Measurements from ENCODE around the gene CACNB4. TPM values are rescaled to one million over a fixed set of nuclear protein-coding genes. Genes with fewer than 3 reads are reported as not detected.

Gene CACNB4
- polyA plus RNA-seq, 1 of the 3 experiments (the other 2 are of a cell fraction) = 0.18 TPM

GRCh38 chr2:151837926-151838325 lies 260.9 kb downstream of the CACNB4 start:
- no peaks in the 10 kb centered on the region for H3K79me2 ChIP-seq (ENCODE audit: insufficient read depth)
- TF ChIP-seq PBX3 (IDR thresholded peaks at IDR 0.05) = no peak
- no peak for TF ChIP-seq POLR2AphosphoS5 (IDR thresholded peaks at IDR 0.05; ENCODE audit: low read depth, low read length)
- TF ChIP-seq EP300 (IDR thresholded peaks at IDR 0.05; ENCODE audit: borderline replicate concordance in 1 of 2, low read depth in 1 of 2, low read length in 1 of 2) = no peak
- TF ChIP-seq TCF12 (IDR thresholded peaks at IDR 0.05) = no peak
- no peak for TF ChIP-seq USF1 (IDR thresholded peaks at IDR 0.05; ENCODE audit: borderline replicate concordance, low read depth)
- TF ChIP-seq YY1 (IDR thresholded peaks at IDR 0.05; ENCODE audit: low read depth) = no peak
- no peak for TF ChIP-seq CTCF (IDR thresholded peaks at IDR 0.05)
- TF ChIP-seq FOXJ3 (CRISPR knock-in tag; IDR thresholded peaks at IDR 0.05) = no peak
- TF ChIP-seq IRF3 (IDR thresholded peaks at IDR 0.05; ENCODE audit: low read depth, low read length) = no peak
- TF ChIP-seq GATA2 (CRISPR knock-in tag; IDR thresholded peaks at IDR 0.05) = no peak
- no peak for TF ChIP-seq REST (IDR thresholded peaks at IDR 0.05; ENCODE audit: low read depth, low read length)
- TF ChIP-seq MAX (IDR thresholded peaks at IDR 0.05; ENCODE audit: low read depth) = no peak
- peaks cover 0 to 4% of the 10 kb centered on the region in 2 experiments; a peak in 1 of 4 replicates for H3K4me1 ChIP-seq (ENCODE audit: control insufficient read depth in 1 of 2, insufficient read depth in 2 of 2, low read depth in 1 of 2, low read length in 1 of 2)
- no peak overlapping the region for H3K27ac ChIP-seq (ENCODE audit: low read depth in 2 of 2, low read length in 1 of 2)
- H3K27me3 ChIP-seq (ENCODE audit: insufficient read depth) = no peaks in the 10 kb centered on the region
- H3K36me3 ChIP-seq (replicated peaks in 1 of 2; ENCODE audit: control insufficient read depth in 1 of 2, insufficient read depth in 2 of 2, low read length in 1 of 2) = no peaks in the 10 kb centered on the region
- no peaks in the 10 kb centered on the region for H3K9me2 ChIP-seq
- no peak overlapping the region for H2AFZ ChIP-seq (ENCODE audit: low read depth)
- H3K9ac ChIP-seq = no peak overlapping the region
- no peak overlapping the region for H3K4me3 ChIP-seq (ENCODE audit: low read depth in 2 of 2, low read length in 1 of 2)
- no peak for DNase-seq
- ChIA-PET CTCF (interaction anchor here (1.3 kb wide), 1 partner anchor 14 kb away, joined by 4 read pairs; no protein-coding TSS in a partner anchor), POLR2A (no interaction called here)
- H3K9me3 ChIP-seq = no peaks in the 10 kb centered on the region
- no peaks in the 10 kb centered on the region for H4K20me1 ChIP-seq (ENCODE audit: insufficient read depth)
- no peak overlapping the region for H3K4me2 ChIP-seq
- WGBS (ENCODE audit: low lambda C conversion rate) = 57% methylated on average over 3 of the region's 3 CpGs
- H3F3A ChIP-seq (replicated peaks; ENCODE audit: insufficient read depth) = no peaks in the 10 kb centered on the region

All from SK-N-SH (cell line).